H9 (cell line): ENCODE measurements around the gene C19orf81. TPM values are rescaled to one million over a fixed set of nuclear protein-coding genes. Genes with fewer than 3 reads are reported as not detected.

Source experiments
- DNase-seq: peaks from one replicate; pipeline ENCODE4 v3.0.0-alpha.2; 2017
- H2AFZ ChIP-seq: one replicate; pipeline ENCODE4 v1.6.1; 2013; ENCODE audit warnings: mild to moderate bottlenecking, low read length, control low read depth, moderate library complexity
- H2AK5ac ChIP-seq: 2 replicates; pipeline ENCODE4 v1.6.1; 2013; ENCODE audit warnings: low read length, control low read depth, mixed read lengths; ENCODE audit not compliant: insufficient read length
- H2BK120ac ChIP-seq: one replicate; pipeline ENCODE4 v1.6.1; 2013; ENCODE audit warnings: low read depth, mild to moderate bottlenecking, low read length, control low read depth, inconsistent platforms; ENCODE audit not compliant: poor library complexity, severe bottlenecking
- H2BK12ac ChIP-seq: 2 replicates; pipeline ENCODE4 v1.6.1; 2013; ENCODE audit warnings: low read length, control low read depth, mixed read lengths, low read depth; ENCODE audit not compliant: insufficient read length
- H2BK15ac ChIP-seq: 2 replicates; pipeline ENCODE4 v1.6.1; 2013; ENCODE audit warnings: low read depth, low read length, control low read depth
- H2BK20ac ChIP-seq: one replicate; pipeline ENCODE4 v1.6.1; 2013; ENCODE audit warnings: low read depth, mild to moderate bottlenecking, low read length, control low read depth, inconsistent platforms; ENCODE audit not compliant: poor library complexity, severe bottlenecking
- H2BK5ac ChIP-seq: 2 replicates; pipeline ENCODE4 v1.6.1; 2013; ENCODE audit warnings: low read length, control low read depth, mixed read lengths; ENCODE audit not compliant: insufficient read length
- H3K14ac ChIP-seq: 2 replicates; pipeline ENCODE4 v1.6.1; 2013; ENCODE audit warnings: low read length, control low read depth; ENCODE audit not compliant: insufficient read depth
- H3K18ac ChIP-seq: 2 replicates; pipeline ENCODE4 v1.6.1; 2013; ENCODE audit warnings: low read depth, mild to moderate bottlenecking, mixed read lengths, low read length, control low read depth; ENCODE audit not compliant: insufficient read length
- H3K23ac ChIP-seq: 2 replicates; pipeline ENCODE4 v1.6.1; 2013; ENCODE audit warnings: low read length, control low read depth, mixed read lengths, low read depth; ENCODE audit not compliant: insufficient read length
- H3K23me2 ChIP-seq: 2 replicates; pipeline ENCODE4 v1.6.1; 2013; ENCODE audit warnings: low read depth, mild to moderate bottlenecking, mixed read lengths, low read length, control low read depth; ENCODE audit not compliant: insufficient read length, poor library complexity, severe bottlenecking
- H3K27ac ChIP-seq: 2 replicates; pipeline ENCODE4 v1.5.1; 2013; ENCODE audit warnings: low read length, control low read depth, mixed read lengths, low read depth; ENCODE audit not compliant: insufficient read length
- H3K27me3 ChIP-seq: 2 replicates; pipeline ENCODE4 v1.6.1; 2013; ENCODE audit warnings: low read length, control low read depth, inconsistent platforms; ENCODE audit not compliant: insufficient read depth
- H3K4ac ChIP-seq: 2 replicates; pipeline ENCODE4 v1.6.1; 2013; ENCODE audit warnings: low read depth, mild to moderate bottlenecking, control low read depth, inconsistent platforms, low read length, moderate library complexity
- H3K4me1 ChIP-seq: 2 replicates; pipeline ENCODE4 v1.6.1; 2013; ENCODE audit warnings: low read length, control low read depth, inconsistent platforms; ENCODE audit not compliant: insufficient read depth
- H3K4me2 ChIP-seq: 2 replicates; pipeline ENCODE4 v1.6.1; 2013; ENCODE audit warnings: low read length, control low read depth, mixed read lengths; ENCODE audit not compliant: insufficient read length, insufficient read depth
- H3K56ac ChIP-seq: 2 replicates; pipeline ENCODE4 v1.6.1; 2013; ENCODE audit warnings: low read depth, mild to moderate bottlenecking, mixed read lengths, low read length, control low read depth; ENCODE audit not compliant: insufficient read length
- H3K79me1 ChIP-seq: 2 replicates; pipeline ENCODE4 v1.6.1; 2013; ENCODE audit warnings: low read depth, mild to moderate bottlenecking, moderate library complexity, low read length, control low read depth, inconsistent platforms; ENCODE audit not compliant: insufficient read depth, poor library complexity, severe bottlenecking
- H3K79me2 ChIP-seq: 2 replicates; pipeline ENCODE4 v1.6.1; 2013; ENCODE audit warnings: low read length, control low read depth, inconsistent platforms; ENCODE audit not compliant: insufficient read depth
- H3K9ac ChIP-seq: 2 replicates; pipeline ENCODE4 v1.6.1; 2013; ENCODE audit warnings: low read length, control low read depth, mixed read lengths; ENCODE audit not compliant: insufficient read length; ENCODE audit errors: extremely low read depth
- H3K9me3 ChIP-seq: one replicate; pipeline ENCODE4 v1.6.1; 2013; ENCODE audit warnings: low read depth, low read length, inconsistent platforms; ENCODE audit not compliant: control insufficient read depth
- H3T11ph ChIP-seq: one replicate; pipeline ENCODE4 v1.6.1; 2013; ENCODE audit warnings: mild to moderate bottlenecking, low read length, control low read depth, inconsistent platforms
- H4K20me1 ChIP-seq: one replicate; pipeline ENCODE4 v1.6.1; 2013; ENCODE audit not compliant: control insufficient read depth, insufficient read length, insufficient read depth
- H4K5ac ChIP-seq: 2 replicates; pipeline ENCODE4 v1.6.1; 2013; ENCODE audit warnings: low read depth, mild to moderate bottlenecking, mixed read lengths, low read length, control low read depth; ENCODE audit not compliant: insufficient read length
- H4K8ac ChIP-seq: replicated peaks from 2 replicates; pipeline ENCODE4 v1.6.1; 2013; ENCODE audit warnings: low read length, control low read depth, mixed read lengths, low read depth; ENCODE audit not compliant: insufficient read length
- H4K91ac ChIP-seq: 2 replicates; pipeline ENCODE4 v1.6.1; 2013; ENCODE audit warnings: low read depth, mild to moderate bottlenecking, moderate library complexity, mixed read lengths, low read length, control low read depth; ENCODE audit not compliant: insufficient read length
- H3K27ac Mint-ChIP-seq, 3 experiments: 2 replicates in 2 of 3; 3 replicates in 1 of 3; pipeline ENCODE4 v1.8.0; 2020 to 2021; ENCODE audit warnings: mixed read lengths in 3 of 3, mild to moderate bottlenecking in 1 of 3, moderate library complexity in 1 of 3
- H3K27me3 Mint-ChIP-seq: 2 replicates; pipeline ENCODE4 v1.8.0; 2021; ENCODE audit warnings: low read depth, mild to moderate bottlenecking, moderate library complexity, mixed read lengths
- H3K36me3 Mint-ChIP-seq, 3 experiments: 2 replicates in 2 of 3; 3 replicates in 1 of 3; pipeline ENCODE4 v1.8.0; 2020 to 2021; ENCODE audit warnings: low read depth in 3 of 3, mixed read lengths in 3 of 3; ENCODE audit not compliant: insufficient read depth in 1 of 3
- H3K4me1 Mint-ChIP-seq, 2 experiments: 2 replicates each; pipeline ENCODE4 v1.8.0; 2020; ENCODE audit warnings: mixed read lengths in 2 of 2
- H3K4me3 Mint-ChIP-seq, 2 experiments: 2 replicates in 1 of 2; 3 replicates in 1 of 2; pipeline ENCODE4 v1.8.0; 2020 to 2021; ENCODE audit warnings: mild to moderate bottlenecking in 2 of 2, mixed read lengths in 2 of 2, moderate library complexity in 1 of 2
- H3K9me3 Mint-ChIP-seq, 2 experiments: 2 replicates in 1 of 2; 3 replicates in 1 of 2; pipeline ENCODE4 v1.8.0; 2020; ENCODE audit warnings: mild to moderate bottlenecking in 2 of 2, mixed read lengths in 2 of 2, moderate library complexity in 1 of 2
- WGBS: extraction: QIAGEN DNeasy Blood & Tissue Kit; methylation state at CpG from one replicate; pipeline ENCODE4 v1.1.7; 2013; ENCODE audit warnings: missing lambda C conversion rate, low lambda C conversion rate, mixed read lengths; ENCODE audit not compliant: insufficient read length; ENCODE audit errors: extremely low coverage; 5-methylcytosine and 5-hydroxymethylcytosine counted together
- total RNA-seq: library from RNA; stranded (reverse); gene quantifications from 2 replicates; pipeline ENCODE4 v1.2.1, GENCODE V29; 2021
- TF ChIP-seq, protein P1 (sequence below): fragments of 200-600 bp; sonication (generic); conservative IDR thresholded peaks from 3 replicates; pipeline ENCODE4 v1.8.0; 2021; ENCODE audit warnings: antibody characterized with exemption, mild to moderate bottlenecking

Gene C19orf81
- total RNA-seq, 1 experiment from 2014 or later = 11.0 TPM

DNA sequence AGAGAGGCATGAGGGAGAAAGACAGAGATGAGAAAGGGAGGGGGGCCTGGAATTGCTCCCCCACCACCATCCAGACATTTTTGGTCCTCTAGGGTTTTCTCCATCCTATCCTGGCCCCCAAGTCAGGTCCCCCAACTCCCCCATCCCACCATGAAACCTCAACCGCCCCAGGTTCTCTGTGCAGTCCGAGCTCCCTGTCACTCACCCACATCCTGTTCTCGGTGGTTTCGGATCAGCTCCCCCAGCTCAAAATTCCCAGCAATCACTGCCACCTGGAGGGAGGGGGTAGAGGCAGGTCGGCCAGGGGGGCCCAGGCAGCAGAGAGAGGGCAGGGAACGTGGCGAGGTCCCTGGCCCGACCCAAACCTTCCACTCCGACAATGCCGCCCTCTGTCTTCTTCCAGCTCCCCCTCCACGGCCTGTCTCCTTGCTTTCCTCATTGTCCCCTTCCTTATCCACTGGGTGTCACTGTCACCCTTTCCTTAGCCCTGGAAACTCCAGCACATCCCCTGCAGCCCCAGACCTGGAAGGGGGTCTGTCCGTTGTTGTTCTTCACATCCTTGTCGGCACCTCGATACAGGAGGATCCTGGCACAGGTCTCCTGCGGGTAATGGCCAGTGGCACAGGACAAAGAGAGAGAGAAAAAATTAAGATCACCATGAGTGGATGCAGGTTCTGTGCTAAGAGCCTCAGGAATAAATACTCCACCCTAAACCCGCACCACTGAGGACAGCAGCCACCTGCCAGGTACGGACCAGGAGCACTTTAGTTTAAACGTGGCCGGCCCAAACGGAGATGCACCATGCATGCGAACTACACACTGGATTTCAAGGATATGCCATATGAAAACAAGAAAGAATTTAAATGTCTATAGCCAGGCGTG is 54.9 kb downstream of the C19orf81 start:
- DNase-seq = peak; percentile 71
- peaks cover 6 to 16% of the 10 kb centered on the region in 2 experiments for H3K4me1 Mint-ChIP-seq

More for the DNA sequence above, 54.9 kb downstream of the C19orf81 start:
- Mint-ChIP-seq H3K36me3 (no peaks in the 10 kb centered on the region), H3K9me3 (no peaks in the 10 kb centered on the region), H3K27ac (no peak overlapping the region; a peak in 1 of 7 replicates), H3K27me3 (peaks cover 80% of the 10 kb centered on the region), H3K4me3 (no peak overlapping the region)
- Histone ChIP-seq H2BK5ac (no peak overlapping the region), H4K8ac (no peak overlapping the region), H4K5ac (no peak overlapping the region), H3K14ac (no peak overlapping the region), H3K27ac (no peak overlapping the region), H3K4me1 (0 out of 2 replicates have a peak, but pooled peaks cover 3% of the 10 kb centered on the region), H3K23ac (no peak overlapping the region), H2BK12ac (no peak overlapping the region), H3K4ac (no peak overlapping the region), H2AFZ (no peak overlapping the region), H3K9ac (no peak overlapping the region), H3K79me1 (no peaks in the 10 kb centered on the region), H2BK15ac (no peak overlapping the region), H3T11ph (no peak overlapping the region), H4K91ac (no peak overlapping the region), H2BK20ac (no peak overlapping the region), H3K18ac (no peak overlapping the region), H3K79me2 (no peaks in the 10 kb centered on the region), H3K56ac (no peak overlapping the region), H3K9me3 (no peaks in the 10 kb centered on the region), H3K27me3 (peaks cover 11% of the 10 kb centered on the region; the same call in 1 of the 2 replicates), H3K4me2 (no peak overlapping the region), H2AK5ac (no peak overlapping the region), H4K20me1 (no peaks in the 10 kb centered on the region), H3K23me2 (no peaks in the 10 kb centered on the region), H2BK120ac (no peak overlapping the region)
- TF ChIP-seq, protein P1, sequence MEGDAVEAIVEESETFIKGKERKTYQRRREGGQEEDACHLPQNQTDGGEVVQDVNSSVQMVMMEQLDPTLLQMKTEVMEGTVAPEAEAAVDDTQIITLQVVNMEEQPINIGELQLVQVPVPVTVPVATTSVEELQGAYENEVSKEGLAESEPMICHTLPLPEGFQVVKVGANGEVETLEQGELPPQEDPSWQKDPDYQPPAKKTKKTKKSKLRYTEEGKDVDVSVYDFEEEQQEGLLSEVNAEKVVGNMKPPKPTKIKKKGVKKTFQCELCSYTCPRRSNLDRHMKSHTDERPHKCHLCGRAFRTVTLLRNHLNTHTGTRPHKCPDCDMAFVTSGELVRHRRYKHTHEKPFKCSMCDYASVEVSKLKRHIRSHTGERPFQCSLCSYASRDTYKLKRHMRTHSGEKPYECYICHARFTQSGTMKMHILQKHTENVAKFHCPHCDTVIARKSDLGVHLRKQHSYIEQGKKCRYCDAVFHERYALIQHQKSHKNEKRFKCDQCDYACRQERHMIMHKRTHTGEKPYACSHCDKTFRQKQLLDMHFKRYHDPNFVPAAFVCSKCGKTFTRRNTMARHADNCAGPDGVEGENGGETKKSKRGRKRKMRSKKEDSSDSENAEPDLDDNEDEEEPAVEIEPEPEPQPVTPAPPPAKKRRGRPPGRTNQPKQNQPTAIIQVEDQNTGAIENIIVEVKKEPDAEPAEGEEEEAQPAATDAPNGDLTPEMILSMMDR = peak; percentile 59
- WGBS = no CpG with 5 or more reads among the region's 22 CpGs
